GM12873 (cell line): ENCODE data around the gene RPS10.

Experiments used
- CTCF ChIP-seq: IDR thresholded peaks from 2 replicates; pipeline ENCODE4 v1.5.1; 2012; ENCODE audit warnings: low read depth, mild to moderate bottlenecking, moderate library complexity, low read length, control low read depth; ENCODE audit not compliant: insufficient read depth; ENCODE audit errors: missing control alignments

Gene RPS10

GRCh38 chr6:34445313-34445860 lies 19.5 kb upstream of the RPS10 start:
- TF ChIP-seq CTCF, result no peak

- TF ChIP-seq CTCF, result no peak
Observed at GRCh38 chr6:34441526-34441925, 15.7 kb upstream of the RPS10 start.

- TF ChIP-seq CTCF, result no peak
Observed at GRCh38 chr6:34439442-34439841, 13.6 kb upstream of the RPS10 start.

- TF ChIP-seq CTCF, result no peak
Observed at GRCh38 chr6:34438705-34439104, 12.8 kb upstream of the RPS10 start.

GRCh38 chr6:34437644-34437970 lies 11.7 kb upstream of the RPS10 start:
- TF ChIP-seq CTCF, result no peak

- TF ChIP-seq CTCF, result no peak
Observed at GRCh38 chr6:34436803-34437643, 11.2 kb upstream of the RPS10 start.

GRCh38 chr6:34435916-34436315 lies 10.0 kb upstream of the RPS10 start:
- TF ChIP-seq CTCF, result no peak
